Activated naive CD4-positive, alpha-beta T cell (primary cell): Measurements from ENCODE around the gene SLC31A1.
"Not testable (repeated sequence)": the region's sequence is repeated elsewhere in the genome, so short reads cannot be mapped to it uniquely, and the experiment has no call there.

Experiments used
- DNase-seq, 4 experiments: peaks; one replicate each; lab custom pipeline; 2025; lab: John Stamatoyannopoulos, UW

SLC31A1 gene

GRCh38 chr9:113266174-113266573, 44.8 kb downstream of the SLC31A1 start:
- DNase-seq = no peak

- no peak for DNase-seq
These were observed 46.7 kb downstream of the SLC31A1 start for GRCh38 chr9:113267911-113268566.

- no peak for DNase-seq
These were observed 48.0 kb downstream of the SLC31A1 start for GRCh38 chr9:113269355-113269754.

GRCh38 chr9:113269871-113270270, 48.5 kb downstream of the SLC31A1 start:
- DNase-seq = no peak

- DNase-seq = peak in 2 of 4 experiments; percentile 24
These were observed 53.3 kb downstream of the SLC31A1 start for GRCh38 chr9:113274474-113275156.

- DNase-seq = peak; percentile 85 to 90 (median 88)
These were observed 54.1 kb downstream of the SLC31A1 start, which contains the start of the genes CDC26 and PRPF4 for GRCh38 chr9:113275157-113276131. CDC26 (minus strand) TSS chr9:113275572; CDS start chr9:113272507, 3,065 bp downstream. PRPF4 (plus strand) TSS chr9:113275658; CDS start chr9:113275744, 86 bp downstream.

- no peak for DNase-seq
These were observed 57.5 kb downstream of the SLC31A1 start for GRCh38 chr9:113278840-113279239.

GRCh38 chr9:113281356-113281755, 60.0 kb downstream of the SLC31A1 start:
- no peak for DNase-seq

- DNase-seq = no peak
These were observed 67.7 kb downstream of the SLC31A1 start for GRCh38 chr9:113289091-113289490.

- DNase-seq = no peak
These were observed 68.8 kb downstream of the SLC31A1 start for GRCh38 chr9:113290052-113290607.

- no peak for DNase-seq
These were observed 72.0 kb downstream of the SLC31A1 start for GRCh38 chr9:113293285-113293878.

GRCh38 chr9:113296247-113296646, 74.9 kb downstream of the SLC31A1 start:
- DNase-seq = not testable (repeated sequence)

- DNase-seq = no peak
These were observed 75.6 kb downstream of the SLC31A1 start for GRCh38 chr9:113296796-113297558.

- DNase-seq = no peak
These were observed 77.0 kb downstream of the SLC31A1 start for GRCh38 chr9:113298311-113298710.

GRCh38 chr9:113298924-113299770, 77.8 kb downstream of the SLC31A1 start:
- no peak for DNase-seq

- DNase-seq = no peak
These were observed 78.5 kb downstream of the SLC31A1 start for GRCh38 chr9:113299800-113300292.

GRCh38 chr9:113301548-113301947, 80.2 kb downstream of the SLC31A1 start:
- no peak for DNase-seq

GRCh38 chr9:113302792-113303418, 81.6 kb downstream of the SLC31A1 start, which contains the start of gene RNF183:
RNF183 (minus strand) TSS chr9:113303376; CDS start chr9:113298184, 5,192 bp downstream.
- DNase-seq = no peak

GRCh38 chr9:113306566-113306965, 85.2 kb downstream of the SLC31A1 start:
- DNase-seq = no peak
